ENCODE measurements around the gene MMP21. TPM values are rescaled to one million over a fixed set of nuclear protein-coding genes. Genes with fewer than 3 reads are reported as not detected.

The MMP21 gene
- total RNA-seq, 2 donors from 2014 or later, result 0.29 to 0.42 TPM

GRCh38 chr10:125782616-125783015, 7.0 kb upstream of the MMP21 start:
- no peak for DNase-seq
- Mint-ChIP-seq H3K27ac (no peak overlapping the region), H3K36me3 (ENCODE audit: low read depth) (peaks cover 6% of the 10 kb centered on the region), H3K27me3 (peaks cover 8% of the 10 kb centered on the region), H3K4me3 (no peak overlapping the region), H3K4me1 (peaks cover 4% of the 10 kb centered on the region)
- no peak for ATAC-seq
- H3K9me3 ChIP-seq (ENCODE audit: control insufficient read depth, low read length, poor library complexity, severe bottlenecking), result no peaks in the 10 kb centered on the region

GRCh38 chr10:125782054-125782453, 6.4 kb upstream of the MMP21 start:
- peaks cover 8% of the 10 kb centered on the region for H3K27me3 Mint-ChIP-seq
- no peak overlapping the region for H3K27ac Mint-ChIP-seq
- H3K4me3 Mint-ChIP-seq, result no peak overlapping the region
- peaks cover 3% of the 10 kb centered on the region for H3K36me3 Mint-ChIP-seq (ENCODE audit: low read depth)
- ATAC-seq (no peak), DNase-seq (no peak)
- H3K9me3 ChIP-seq (ENCODE audit: control insufficient read depth, low read length, poor library complexity, severe bottlenecking), result no peaks in the 10 kb centered on the region
- H3K4me1 Mint-ChIP-seq, result no peaks in the 10 kb centered on the region

- peaks cover 8% of the 10 kb centered on the region for H3K27me3 Mint-ChIP-seq
- no peak overlapping the region for H3K27ac Mint-ChIP-seq
- H3K4me3 Mint-ChIP-seq, result no peak overlapping the region
- no peaks in the 10 kb centered on the region for H3K9me3 ChIP-seq (ENCODE audit: control insufficient read depth, low read length, poor library complexity, severe bottlenecking)
- DNase-seq (no peak), ATAC-seq (no peak)
- peaks cover 3% of the 10 kb centered on the region for H3K36me3 Mint-ChIP-seq (ENCODE audit: low read depth)
- H3K4me1 Mint-ChIP-seq, result no peaks in the 10 kb centered on the region
Observed at GRCh38 chr10:125781374-125781773, 5.8 kb upstream of the MMP21 start.

GRCh38 chr10:125779403-125780327, 4.0 kb upstream of the MMP21 start:
- H3K27me3 Mint-ChIP-seq, result peaks cover 8% of the 10 kb centered on the region
- H3K36me3 Mint-ChIP-seq (ENCODE audit: low read depth), result peaks cover 3% of the 10 kb centered on the region
- DNase-seq (no peak), ATAC-seq (no peak)
- H3K27ac Mint-ChIP-seq, result no peak overlapping the region
- H3K4me1 Mint-ChIP-seq, result no peaks in the 10 kb centered on the region
- no peak overlapping the region for H3K4me3 Mint-ChIP-seq
- no peaks in the 10 kb centered on the region for H3K9me3 ChIP-seq (ENCODE audit: control insufficient read depth, low read length, poor library complexity, severe bottlenecking)

- DNase-seq (no peak), ATAC-seq (no peak)
- Mint-ChIP-seq H3K36me3 (ENCODE audit: low read depth) (peaks cover 3% of the 10 kb centered on the region), H3K27ac (no peak overlapping the region), H3K4me3 (no peak overlapping the region), H3K4me1 (no peaks in the 10 kb centered on the region), H3K27me3 (peaks cover 8% of the 10 kb centered on the region)
- no peaks in the 10 kb centered on the region for H3K9me3 ChIP-seq (ENCODE audit: control insufficient read depth, low read length, poor library complexity, severe bottlenecking)
Observed at GRCh38 chr10:125778556-125778955, 2.9 kb upstream of the MMP21 start.

GRCh38 chr10:125777806-125778205, 2.2 kb upstream of the MMP21 start:
- H3K4me1 Mint-ChIP-seq, result no peaks in the 10 kb centered on the region
- no peak for DNase-seq
- H3K36me3 Mint-ChIP-seq (ENCODE audit: low read depth), result peaks cover 2% of the 10 kb centered on the region
- no peak overlapping the region for H3K4me3 Mint-ChIP-seq
- no peaks in the 10 kb centered on the region for H3K9me3 ChIP-seq (ENCODE audit: control insufficient read depth, low read length, poor library complexity, severe bottlenecking)
- ATAC-seq, result no peak
- peaks cover 8% of the 10 kb centered on the region for H3K27me3 Mint-ChIP-seq
- no peak overlapping the region for H3K27ac Mint-ChIP-seq

- H3K4me1 Mint-ChIP-seq, result peaks cover 3% of the 10 kb centered on the region
- DNase-seq (no peak), ATAC-seq (no peak)
- H3K36me3 Mint-ChIP-seq (ENCODE audit: low read depth), result no peaks in the 10 kb centered on the region
- H3K27ac Mint-ChIP-seq, result no peak overlapping the region
- H3K9me3 ChIP-seq (ENCODE audit: control insufficient read depth, low read length, poor library complexity, severe bottlenecking), result no peaks in the 10 kb centered on the region
- H3K27me3 Mint-ChIP-seq, result peaks cover 14% of the 10 kb centered on the region
- no peak overlapping the region for H3K4me3 Mint-ChIP-seq
Observed at GRCh38 chr10:125774581-125775191, 935 bp downstream of the MMP21 start.

GRCh38 chr10:125773687-125774543, 1.7 kb downstream of the MMP21 start:
- Mint-ChIP-seq H3K4me3 (no peak overlapping the region), H3K27me3 (peaks cover 14% of the 10 kb centered on the region), H3K36me3 (ENCODE audit: low read depth) (peaks cover 2% of the 10 kb centered on the region), H3K4me1 (peaks cover 3% of the 10 kb centered on the region), H3K27ac (no peak overlapping the region)
- ATAC-seq, result no peak
- no peak for DNase-seq
- H3K9me3 ChIP-seq (ENCODE audit: control insufficient read depth, low read length, poor library complexity, severe bottlenecking), result no peaks in the 10 kb centered on the region

- Mint-ChIP-seq H3K4me1 (peaks cover 3% of the 10 kb centered on the region), H3K36me3 (ENCODE audit: low read depth) (peaks cover 2% of the 10 kb centered on the region), H3K4me3 (no peak overlapping the region), H3K27me3 (peaks cover 7% of the 10 kb centered on the region), H3K27ac (no peak overlapping the region)
- no peaks in the 10 kb centered on the region for H3K9me3 ChIP-seq (ENCODE audit: control insufficient read depth, low read length, poor library complexity, severe bottlenecking)
- ATAC-seq (no peak), DNase-seq (no peak)
Observed at GRCh38 chr10:125772864-125773180, 2.8 kb downstream of the MMP21 start.

GRCh38 chr10:125772112-125772863, 3.3 kb downstream of the MMP21 start:
- Mint-ChIP-seq H3K36me3 (ENCODE audit: low read depth) (peaks cover 2% of the 10 kb centered on the region), H3K27me3 (peaks cover 5% of the 10 kb centered on the region), H3K4me1 (peaks cover 3% of the 10 kb centered on the region), H3K4me3 (no peak overlapping the region), H3K27ac (no peak overlapping the region)
- ATAC-seq (no peak), DNase-seq (no peak)
- H3K9me3 ChIP-seq (ENCODE audit: control insufficient read depth, low read length, poor library complexity, severe bottlenecking), result no peaks in the 10 kb centered on the region

GRCh38 chr10:125770844-125771243, 4.8 kb downstream of the MMP21 start:
- Mint-ChIP-seq H3K27me3 (peaks cover 5% of the 10 kb centered on the region), H3K27ac (no peak overlapping the region), H3K4me3 (no peak overlapping the region), H3K4me1 (peaks cover 3% of the 10 kb centered on the region), H3K36me3 (ENCODE audit: low read depth) (peaks cover 2% of the 10 kb centered on the region)
- H3K9me3 ChIP-seq (ENCODE audit: control insufficient read depth, low read length, poor library complexity, severe bottlenecking), result no peaks in the 10 kb centered on the region
- DNase-seq (no peak), ATAC-seq (no peak)

GRCh38 chr10:125769175-125769574, 6.4 kb downstream of the MMP21 start:
- no peak overlapping the region for H3K4me3 Mint-ChIP-seq
- H3K9me3 ChIP-seq (ENCODE audit: control insufficient read depth, low read length, poor library complexity, severe bottlenecking), result no peaks in the 10 kb centered on the region
- peaks cover 3% of the 10 kb centered on the region for H3K4me1 Mint-ChIP-seq
- ATAC-seq (no peak), DNase-seq (no peak)
- H3K27me3 Mint-ChIP-seq, result peaks cover 5% of the 10 kb centered on the region
- no peak overlapping the region for H3K27ac Mint-ChIP-seq
- peaks cover 2% of the 10 kb centered on the region for H3K36me3 Mint-ChIP-seq (ENCODE audit: low read depth)
